Measurements from ENCODE around the gene SPAG5.

The SPAG5 gene

GRCh38 chr17:28548417-28549130 lies 50.3 kb downstream of the SPAG5 start:
- no peak for DNase-seq (ENCODE audit: low read depth)
- H3K4me3 ChIP-seq (ENCODE audit: control insufficient read depth, low read depth, low read length) = no peak overlapping the region
- no peak for TF ChIP-seq CTCF (IDR thresholded peaks at IDR 0.05; ENCODE audit: control insufficient read depth, insufficient read depth, low read depth, low read length, missing control alignments)

- no peak overlapping the region for H3K4me3 ChIP-seq (ENCODE audit: control insufficient read depth, low read depth, low read length)
- no peak for DNase-seq (ENCODE audit: low read depth)
These were observed 51.0 kb downstream of the SPAG5 start for GRCh38 chr17:28547623-28548416.

GRCh38 chr17:28547096-28547622 lies 51.7 kb downstream of the SPAG5 start:
- no peak for DNase-seq (ENCODE audit: low read depth)
- H3K4me3 ChIP-seq (ENCODE audit: control insufficient read depth, low read depth, low read length) = no peak overlapping the region
- TF ChIP-seq CTCF (IDR thresholded peaks at IDR 0.05; ENCODE audit: control insufficient read depth, insufficient read depth, low read depth, low read length, missing control alignments) = no peak

More at GRCh38 chr17:28547623-28548416, 51.0 kb downstream of the SPAG5 start:
- peak; percentile 92 for TF ChIP-seq CTCF (IDR thresholded peaks at IDR 0.05; ENCODE audit: control insufficient read depth, insufficient read depth, low read depth, low read length, missing control alignments)

- DNase-seq (ENCODE audit: low read depth) = no peak
- TF ChIP-seq CTCF (IDR thresholded peaks at IDR 0.05; ENCODE audit: control insufficient read depth, insufficient read depth, low read depth, low read length, missing control alignments) = no peak
- H3K4me3 ChIP-seq (ENCODE audit: control insufficient read depth, low read depth, low read length) = no peak overlapping the region
These were observed 52.9 kb downstream of the SPAG5 start for GRCh38 chr17:28545787-28546415.

GRCh38 chr17:28545141-28545503 lies 53.7 kb downstream of the SPAG5 start:
- H3K4me3 ChIP-seq (ENCODE audit: control insufficient read depth, low read depth, low read length) = no peak overlapping the region
- no peak for DNase-seq (ENCODE audit: low read depth)
- no peak for TF ChIP-seq CTCF (IDR thresholded peaks at IDR 0.05; ENCODE audit: control insufficient read depth, insufficient read depth, low read depth, low read length, missing control alignments)

- no peak for TF ChIP-seq CTCF (IDR thresholded peaks at IDR 0.05; ENCODE audit: control insufficient read depth, insufficient read depth, low read depth, low read length, missing control alignments)
- H3K4me3 ChIP-seq (ENCODE audit: control insufficient read depth, low read depth, low read length) = no peak overlapping the region
- DNase-seq (ENCODE audit: low read depth) = no peak
These were observed 54.3 kb downstream of the SPAG5 start for GRCh38 chr17:28544402-28545140.

Measured in AG09309 (cell line).